NCI-H524 treated with DMSO at 0.1 percent for 48 hours (cell line): ENCODE measurements around the gene CNN2.

ENCODE experiments used
- DNase-seq: peaks from one replicate; lab custom pipeline; 2025; lab: John Stamatoyannopoulos, UW

Gene CNN2

GRCh38 chr19:1081301-1082164 lies 55.1 kb downstream of the CNN2 start:
- DNase-seq = no peak

DNA sequence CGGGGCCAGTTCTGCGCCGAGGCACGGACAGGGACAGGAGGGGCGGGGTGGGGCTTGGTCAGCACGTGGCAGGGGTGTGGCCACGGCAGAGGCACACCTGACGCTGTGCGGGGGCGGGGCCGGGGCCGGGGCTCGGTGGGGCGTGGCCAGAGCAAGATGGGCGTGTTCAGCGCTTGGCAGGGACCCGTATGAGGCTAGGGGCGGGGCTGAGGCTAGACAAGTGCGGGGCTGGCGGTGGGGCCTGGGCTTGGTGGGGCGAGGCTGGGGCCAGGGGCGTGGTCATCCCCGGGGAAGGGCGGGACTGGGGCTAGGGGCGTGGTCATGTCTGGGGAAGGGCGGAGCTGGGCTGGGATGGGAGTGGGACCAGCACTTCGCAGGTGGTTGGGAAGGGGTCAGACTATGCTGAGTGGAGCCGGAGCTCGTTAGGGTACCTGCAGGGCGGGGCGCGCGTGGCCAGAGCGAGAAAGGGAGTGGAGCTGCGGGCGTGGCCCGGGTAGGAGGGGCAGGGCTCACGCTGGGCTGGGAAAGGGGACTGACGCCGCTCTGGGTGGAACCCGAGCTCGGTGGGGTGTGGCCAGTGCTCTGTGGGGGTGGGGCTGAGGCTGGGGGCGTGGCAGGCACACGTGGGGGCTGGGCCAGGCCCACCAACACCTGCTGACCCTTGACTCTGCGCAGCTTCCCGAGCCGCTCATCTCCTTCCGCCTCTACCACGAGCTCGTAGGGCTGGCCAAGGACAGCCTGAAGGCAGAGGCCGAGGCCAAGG lies 55.9 kb downstream of the CNN2 start:
- DNase-seq = no peak

DNA sequence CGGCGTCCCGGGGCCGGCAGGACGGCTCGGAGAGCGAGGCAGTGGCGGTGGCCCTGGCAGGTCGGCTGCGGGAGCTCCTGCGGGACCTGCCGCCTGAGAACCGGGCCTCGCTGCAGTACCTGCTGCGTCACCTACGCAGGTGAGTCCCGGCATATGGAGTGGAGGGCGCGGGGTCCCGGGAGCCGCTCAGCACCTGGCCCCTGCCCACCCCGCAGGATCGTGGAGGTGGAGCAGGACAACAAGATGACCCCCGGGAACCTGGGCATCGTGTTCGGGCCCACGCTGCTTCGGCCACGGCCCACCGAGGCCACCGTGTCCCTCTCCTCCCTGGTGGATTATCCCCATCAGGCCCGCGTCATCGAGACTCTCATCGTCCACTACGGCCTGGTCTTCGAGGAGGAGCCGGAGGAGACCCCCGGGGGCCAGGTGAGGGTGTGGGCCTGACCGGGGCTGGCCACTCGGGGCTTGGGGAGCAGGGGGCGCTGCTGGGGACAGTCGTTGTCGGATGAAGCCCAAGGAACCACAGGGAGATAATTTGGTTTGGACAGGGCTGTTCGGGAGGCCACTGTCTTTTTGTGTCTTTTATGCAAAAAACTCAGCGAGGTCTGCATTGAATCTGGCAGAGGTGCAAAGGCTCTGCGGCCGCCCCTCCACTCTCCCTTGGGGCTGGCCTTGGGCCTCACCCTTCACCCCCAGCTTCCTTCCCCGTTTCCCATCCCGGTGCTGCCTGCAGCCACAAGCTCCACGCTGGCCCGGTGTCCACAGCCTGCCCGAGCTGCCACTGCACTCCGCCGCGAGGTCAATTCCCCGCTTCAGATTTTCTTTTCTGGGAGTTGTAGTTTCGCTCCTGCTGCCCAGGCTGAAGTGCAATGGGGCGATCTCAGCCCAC lies 56.8 kb downstream of the CNN2 start:
- DNase-seq = no peak

GRCh38 chr19:1084024-1084868 lies 57.8 kb downstream of the CNN2 start:
- no peak for DNase-seq

DNA sequence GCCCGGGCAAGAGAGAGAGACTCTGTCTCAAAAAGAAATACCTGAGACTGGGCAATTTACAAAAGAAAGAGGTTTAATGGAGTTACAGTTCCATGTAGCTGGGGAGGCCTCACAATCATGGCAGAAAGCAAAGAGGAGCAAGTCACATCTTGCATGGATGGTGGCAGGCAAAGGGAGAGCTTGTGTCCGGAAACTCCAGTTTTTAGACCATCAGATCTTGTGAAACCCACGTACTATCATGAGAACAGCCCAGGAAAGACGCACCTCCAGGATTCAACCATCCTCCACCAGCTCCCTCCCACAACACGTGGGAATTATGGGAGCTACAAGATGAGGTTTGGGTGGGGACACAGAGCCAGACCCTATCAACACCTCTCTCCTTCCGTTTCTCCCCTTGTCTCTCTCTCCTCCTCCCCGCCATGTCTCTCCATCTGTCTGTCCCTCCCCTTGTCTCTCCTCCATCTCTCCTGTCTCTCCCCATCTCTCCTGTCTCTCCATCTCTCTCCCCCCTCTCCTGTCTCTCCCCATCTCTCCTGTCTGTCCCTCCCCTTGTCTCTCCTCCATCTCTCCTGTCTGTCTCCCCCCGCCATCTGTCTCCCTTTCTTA lies 58.7 kb downstream of the CNN2 start:
- no peak for DNase-seq

- DNase-seq = no peak
These were observed 59.5 kb downstream of the CNN2 start for GRCh38 chr19:1085676-1086442.

DNA sequence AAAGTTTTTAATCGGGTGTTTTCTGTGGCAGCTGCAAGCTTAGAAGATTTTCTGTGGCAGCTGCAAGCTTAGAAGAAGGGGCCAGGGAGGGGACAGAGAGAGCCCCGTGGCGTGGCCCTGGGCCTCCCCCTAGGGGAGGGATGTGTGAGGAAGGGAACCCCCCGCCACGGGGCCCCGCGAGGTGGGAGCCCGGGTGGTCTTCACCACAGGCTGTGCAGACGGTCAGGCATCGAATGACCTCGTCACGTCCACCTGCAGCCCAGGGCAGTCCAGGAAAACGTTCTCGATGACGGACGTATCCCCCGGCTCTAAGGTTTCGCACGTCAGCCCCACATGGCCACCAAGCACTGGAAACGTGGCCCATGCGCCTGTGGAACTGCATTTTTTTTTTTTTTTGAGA lies 60.2 kb downstream of the CNN2 start:
- no peak for DNase-seq

DNA sequence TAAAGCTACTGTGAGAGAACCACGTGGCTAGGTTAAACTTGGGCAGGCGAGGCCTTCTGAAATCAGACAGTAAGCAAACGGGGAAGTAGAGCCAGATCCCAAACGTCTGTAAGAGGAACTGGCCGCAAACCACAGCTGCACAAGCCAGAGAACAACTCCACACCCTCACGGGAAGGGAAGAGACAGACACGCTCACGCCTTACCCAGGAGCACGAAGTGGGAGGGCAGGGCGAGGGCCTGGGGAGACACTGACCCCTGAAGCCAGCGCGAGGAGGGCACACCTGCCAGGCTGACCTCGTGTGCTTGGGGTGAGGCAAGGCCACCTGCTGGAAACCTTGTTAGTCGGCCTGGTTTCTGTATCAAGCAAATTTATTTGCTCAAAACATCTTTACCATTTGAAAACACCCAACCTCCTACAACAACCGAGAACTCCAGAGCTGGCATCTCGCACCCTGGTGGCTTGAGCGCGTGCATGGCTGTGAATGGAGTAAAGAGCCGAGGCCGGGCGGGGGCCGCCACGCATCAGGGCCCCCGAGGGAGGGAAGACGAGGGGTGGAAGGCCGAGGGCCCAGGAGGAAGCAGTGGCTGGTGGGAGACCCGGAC lies 61.5 kb downstream of the CNN2 start:
- DNase-seq = no peak

DNA sequence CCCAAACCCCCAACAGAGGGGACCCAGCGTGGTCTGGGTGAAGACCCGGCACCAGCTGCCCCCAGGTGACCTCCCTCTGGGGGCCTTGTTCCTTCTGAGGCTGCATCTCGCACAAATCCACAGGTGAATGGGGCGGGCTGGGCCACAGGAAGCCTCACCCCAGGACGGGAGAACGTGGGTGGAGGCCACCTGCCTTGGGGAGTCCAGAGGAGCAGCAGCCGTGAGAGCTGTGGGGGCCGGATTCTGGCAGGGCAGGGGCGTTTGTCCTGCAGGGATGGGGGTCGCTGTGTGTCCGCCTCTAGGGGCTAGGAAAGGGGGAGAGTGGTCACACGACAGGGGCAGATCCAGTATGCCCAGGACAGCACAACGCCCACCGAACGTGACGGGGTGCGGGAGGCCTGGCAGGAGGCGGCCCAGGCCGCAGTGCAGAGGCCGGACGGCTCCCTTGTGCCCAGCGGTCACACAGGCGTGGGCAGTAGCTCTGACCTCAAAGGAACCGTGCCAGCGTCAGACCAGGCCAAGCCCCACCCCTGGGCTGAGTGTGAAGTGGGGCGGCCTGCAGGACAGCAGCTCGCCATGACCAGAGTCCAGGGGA lies 62.1 kb downstream of the CNN2 start:
- DNase-seq = no peak
